Muscle of leg (tissue), 11 donors: ENCODE results near the gene PHACTR1. TPM values are rescaled to one million over a fixed set of nuclear protein-coding genes. Genes with fewer than 3 reads are reported as not detected.

ENCODE experiments used
- DNase-seq: peaks from one replicate; pipeline ENCODE4 v3.0.0; 2013
- H3K27ac ChIP-seq: one replicate; pipeline ENCODE4 v1.5.1; 2013; ENCODE audit warnings: mild to moderate bottlenecking, low read length, control low read depth
- H3K27me3 ChIP-seq: one replicate; pipeline ENCODE4 v1.6.1; 2013; ENCODE audit warnings: low read length; ENCODE audit not compliant: control insufficient read depth, insufficient read depth
- H3K36me3 ChIP-seq: one replicate; pipeline ENCODE4 v1.6.1; 2013; ENCODE audit warnings: low read length; ENCODE audit not compliant: control insufficient read depth, insufficient read depth
- H3K4me1 ChIP-seq: one replicate; pipeline ENCODE4 v1.6.1; 2013; ENCODE audit warnings: low read length; ENCODE audit not compliant: control insufficient read depth, insufficient read depth
- H3K4me3 ChIP-seq: one replicate; pipeline ENCODE4 v1.5.1; 2013; ENCODE audit warnings: low read length, control low read depth
- H3K9me3 ChIP-seq: replicated peaks from 2 replicates; pipeline ENCODE4 v1.6.1; 2013; ENCODE audit warnings: low read depth, low read length; ENCODE audit not compliant: control insufficient read depth
- WGBS: methylation state at CpG from one replicate; pipeline ENCODE4 v1.1.5; 2013; ENCODE audit warnings: missing lambda C conversion rate; ENCODE audit not compliant: insufficient coverage; 5-methylcytosine and 5-hydroxymethylcytosine counted together
- polyA plus RNA-seq, 8 donors: library from polyadenylated mRNA; unstranded; fragments of 120-200 nt; gene quantifications; one replicate each; pipeline versions ENCODE4 v1.2.1 to v1.2.3, GENCODE V29; 2013; ENCODE audit warnings: inconsistent platforms in 1 of 8, low replicate concordance in 1 of 8; ENCODE audit not compliant: insufficient read length in 8 of 8, insufficient read depth in 1 of 8
- total RNA-seq: library from RNA; stranded (reverse); fragments of 120-200 nt; gene quantifications from one replicate; pipeline ENCODE4 v1.2.4, GENCODE V29; 2013

The PHACTR1 gene
- total and polyA plus RNA-seq, 9 donors, result 3.8 to 9.4 (median 4.6) TPM

GRCh38 chr6:12842658-12843057, 126.1 kb downstream of the PHACTR1 start:
- Histone ChIP-seq H3K4me3 (no peak overlapping the region), H3K27ac (no peak overlapping the region), H3K9me3 (no peaks in the 10 kb centered on the region), H3K27me3 (no peaks in the 10 kb centered on the region), H3K4me1 (no peaks in the 10 kb centered on the region), H3K36me3 (no peaks in the 10 kb centered on the region)
- DNase-seq, result no peak
- no CpG with 5 or more reads among the region's 2 CpGs for WGBS

GRCh38 chr6:12844284-12845223, 128.0 kb downstream of the PHACTR1 start:
- Histone ChIP-seq H3K4me1 (no peaks in the 10 kb centered on the region), H3K36me3 (no peaks in the 10 kb centered on the region), H3K27ac (no peak overlapping the region), H3K9me3 (no peaks in the 10 kb centered on the region), H3K4me3 (no peak overlapping the region), H3K27me3 (no peaks in the 10 kb centered on the region)
- 40% methylated on average over 2 of the region's 11 CpGs for WGBS
- peak; percentile 18 for DNase-seq

GRCh38 chr6:12845224-12846004, 128.8 kb downstream of the PHACTR1 start:
- Histone ChIP-seq H3K27ac (no peak overlapping the region), H3K36me3 (no peaks in the 10 kb centered on the region), H3K4me3 (no peak overlapping the region), H3K9me3 (no peaks in the 10 kb centered on the region), H3K4me1 (no peaks in the 10 kb centered on the region), H3K27me3 (no peaks in the 10 kb centered on the region)
- no CpG with 5 or more reads among the region's 10 CpGs for WGBS
- DNase-seq, result no peak

- Histone ChIP-seq H3K4me1 (no peaks in the 10 kb centered on the region), H3K4me3 (no peak overlapping the region), H3K9me3 (no peaks in the 10 kb centered on the region), H3K27me3 (no peaks in the 10 kb centered on the region), H3K27ac (no peak overlapping the region), H3K36me3 (no peaks in the 10 kb centered on the region)
- no peak for DNase-seq
- 60% methylated on average over 6 of the region's 13 CpGs for WGBS
Observed at GRCh38 chr6:12848964-12849808, 132.6 kb downstream of the PHACTR1 start.

GRCh38 chr6:12849809-12850198, 133.2 kb downstream of the PHACTR1 start:
- Histone ChIP-seq H3K27ac (no peak overlapping the region), H3K36me3 (no peaks in the 10 kb centered on the region), H3K9me3 (no peaks in the 10 kb centered on the region), H3K4me1 (no peaks in the 10 kb centered on the region), H3K4me3 (no peak overlapping the region), H3K27me3 (no peaks in the 10 kb centered on the region)
- WGBS, result 69% methylated on average over 1 of the region's 1 CpG
- no peak for DNase-seq

GRCh38 chr6:12851123-12851695, 134.6 kb downstream of the PHACTR1 start:
- Histone ChIP-seq H3K36me3 (no peaks in the 10 kb centered on the region), H3K27me3 (no peaks in the 10 kb centered on the region), H3K4me3 (no peak overlapping the region), H3K4me1 (no peaks in the 10 kb centered on the region), H3K27ac (no peak overlapping the region), H3K9me3 (no peaks in the 10 kb centered on the region)
- 80% methylated on average over 1 of the region's 6 CpGs for WGBS
- DNase-seq, result no peak

- Histone ChIP-seq H3K9me3 (no peaks in the 10 kb centered on the region), H3K4me3 (no peak overlapping the region), H3K36me3 (no peaks in the 10 kb centered on the region), H3K27ac (no peak overlapping the region), H3K27me3 (no peaks in the 10 kb centered on the region), H3K4me1 (no peaks in the 10 kb centered on the region)
- WGBS, result no CpG with 5 or more reads among the region's 2 CpGs
- no peak for DNase-seq
Observed at GRCh38 chr6:12861603-12862002, 145.0 kb downstream of the PHACTR1 start.

- H3K36me3 ChIP-seq, result no peaks in the 10 kb centered on the region
- H3K27ac ChIP-seq, result no peak overlapping the region
- H3K27me3 ChIP-seq, result no peaks in the 10 kb centered on the region
- WGBS, result no CpG with 5 or more reads among the region's 3 CpGs
- H3K4me3 ChIP-seq, result no peak overlapping the region
- H3K9me3 ChIP-seq, result no peaks in the 10 kb centered on the region
- DNase-seq, result no peak
- H3K4me1 ChIP-seq, result no peaks in the 10 kb centered on the region
Observed at GRCh38 chr6:12865117-12865516, 148.6 kb downstream of the PHACTR1 start.

- DNase-seq, result peak; percentile 12
- no peaks in the 10 kb centered on the region for H3K4me1 ChIP-seq
- no CpG with 5 or more reads among the region's 4 CpGs for WGBS
- no peak overlapping the region for H3K4me3 ChIP-seq
- no peaks in the 10 kb centered on the region for H3K27me3 ChIP-seq
- H3K9me3 ChIP-seq, result no peaks in the 10 kb centered on the region
- H3K36me3 ChIP-seq, result no peaks in the 10 kb centered on the region
- H3K27ac ChIP-seq, result no peak overlapping the region
Observed at GRCh38 chr6:12865671-12866181, 149.2 kb downstream of the PHACTR1 start.
